ENCODE measurements around the gene AADAT. TPM values are rescaled to one million over a fixed set of nuclear protein-coding genes. Genes with fewer than 3 reads are reported as not detected.
A peak's percentile ranks its signal among the peaks of the same experiment; 100 is the strongest.

Gene AADAT
- total RNA-seq, 1 donor from 2014 or later, result 8.1 TPM

DNA sequence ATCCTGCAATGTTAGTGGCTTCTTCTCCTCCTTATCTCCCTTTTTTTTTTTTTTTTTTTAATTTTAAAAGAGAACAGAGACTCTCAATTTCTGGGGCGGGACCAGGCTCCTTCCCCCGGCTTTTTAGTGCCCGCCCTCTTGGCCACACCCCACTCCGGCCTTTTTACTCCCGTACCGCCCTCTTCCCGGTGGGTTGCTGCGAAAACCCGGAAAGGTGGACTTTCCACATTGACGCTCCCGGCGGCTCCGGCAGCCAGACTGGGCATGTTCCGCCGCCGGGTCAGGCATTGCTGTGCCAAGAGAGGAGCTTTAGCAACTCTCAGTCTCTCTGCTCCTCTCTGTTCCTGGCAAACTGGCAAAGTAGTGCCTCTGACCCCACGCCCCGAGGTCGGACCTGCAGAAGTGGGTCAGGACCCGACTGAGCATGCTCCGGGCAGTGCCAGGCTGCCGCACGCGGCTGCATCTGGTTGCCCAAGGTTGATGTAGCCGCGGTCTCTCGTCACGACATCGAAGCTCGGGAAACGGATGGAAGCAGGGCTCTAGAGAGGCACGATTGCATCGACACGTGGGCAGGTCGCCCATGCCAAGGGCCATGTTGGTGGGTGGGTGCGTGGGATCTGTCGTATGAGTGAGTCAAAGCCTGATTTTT is 62.5 kb downstream of the AADAT start:
- peak; percentile 86 for DNase-seq

DNA sequence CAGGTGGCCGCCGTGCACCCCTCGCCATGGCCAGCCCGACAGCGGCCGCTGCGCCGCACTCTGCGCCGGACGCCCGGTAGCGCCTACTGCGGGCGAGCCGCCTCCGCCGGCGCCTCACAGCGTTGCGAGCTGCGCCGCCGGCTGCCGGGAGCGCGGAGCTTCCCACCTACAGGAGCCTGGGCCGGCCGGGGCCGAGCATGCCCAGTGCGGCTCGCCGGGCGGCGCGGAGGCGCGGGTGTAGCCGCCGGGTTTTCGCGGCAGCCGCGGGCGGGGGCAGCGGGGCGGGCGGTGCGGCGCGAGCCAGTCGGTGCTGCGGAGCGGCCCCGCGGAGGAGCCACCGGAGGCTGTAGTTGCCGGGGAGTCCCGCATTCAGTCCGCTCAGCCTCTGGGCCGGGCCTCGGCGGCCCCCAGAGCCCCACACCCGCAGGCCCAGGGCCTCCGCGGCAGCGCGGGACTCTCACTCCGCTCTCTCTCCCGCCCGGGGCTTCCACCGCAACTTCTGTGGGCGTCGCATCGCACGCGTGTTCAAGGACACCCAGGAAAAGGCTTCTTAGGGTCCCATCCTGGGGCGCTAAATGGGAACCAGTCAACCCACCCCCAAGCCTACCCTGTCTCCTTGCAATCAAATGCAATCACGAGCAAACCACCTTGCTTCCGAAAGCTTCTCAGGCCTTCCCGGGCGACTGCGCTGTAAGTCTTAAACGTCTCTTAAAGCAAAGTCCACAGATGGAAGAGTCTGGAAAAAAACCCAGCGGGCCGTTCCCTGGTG is 63.3 kb downstream of the AADAT start, which contains the start of gene MFAP3L:
Gene MFAP3L, minus strand, starts transcription at position 143 of the 769 bp plus-strand sequence. CDS start 20,518 bp downstream, outside the sequence.
- peak; percentile 77 for DNase-seq

GRCh38 chr4:170025523-170026252 is 64.1 kb downstream of the AADAT start:
- DNase-seq, result no peak

DNA sequence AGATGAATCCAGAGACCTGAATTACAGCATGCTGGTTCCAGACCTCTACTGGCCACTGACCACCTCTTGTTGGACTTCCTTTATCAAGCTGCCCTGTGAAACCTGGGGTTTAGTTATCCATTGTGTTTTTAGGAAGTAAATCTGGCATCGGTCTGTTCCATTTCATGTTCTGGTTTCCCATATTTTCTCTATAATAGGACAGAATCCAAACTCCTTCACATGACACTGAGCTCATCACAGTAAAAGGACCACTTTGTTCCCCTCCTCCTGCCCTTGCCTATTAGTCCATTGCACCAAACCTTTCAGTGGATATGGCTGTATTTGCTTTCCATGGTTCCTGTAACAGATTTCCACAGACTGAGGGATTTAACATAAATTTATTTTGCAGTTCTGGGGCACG is 67.5 kb downstream of the AADAT start:
- no peak for DNase-seq

GRCh38 chr4:170017252-170017651 is 72.5 kb downstream of the AADAT start:
- no peak for DNase-seq

DNA sequence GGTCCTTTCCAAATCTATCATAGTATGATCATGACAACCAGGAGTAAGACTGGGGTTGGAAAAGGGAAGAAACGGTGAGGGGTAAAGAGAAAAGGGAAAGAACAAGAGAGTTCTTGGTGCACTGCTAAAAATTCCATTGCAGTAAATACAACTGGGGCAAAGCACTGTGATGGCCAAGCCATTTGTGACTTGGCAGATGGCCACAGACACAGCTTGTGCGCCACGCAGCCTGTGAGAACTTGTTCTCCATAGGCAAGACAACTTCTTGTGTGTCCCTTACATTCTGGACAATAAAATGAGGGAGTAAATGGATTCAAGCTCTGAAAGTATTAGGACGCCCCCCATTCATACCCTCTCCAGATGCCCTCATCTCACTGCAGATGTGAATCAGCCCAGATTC is 74.5 kb downstream of the AADAT start:
- no peak for DNase-seq

DNA sequence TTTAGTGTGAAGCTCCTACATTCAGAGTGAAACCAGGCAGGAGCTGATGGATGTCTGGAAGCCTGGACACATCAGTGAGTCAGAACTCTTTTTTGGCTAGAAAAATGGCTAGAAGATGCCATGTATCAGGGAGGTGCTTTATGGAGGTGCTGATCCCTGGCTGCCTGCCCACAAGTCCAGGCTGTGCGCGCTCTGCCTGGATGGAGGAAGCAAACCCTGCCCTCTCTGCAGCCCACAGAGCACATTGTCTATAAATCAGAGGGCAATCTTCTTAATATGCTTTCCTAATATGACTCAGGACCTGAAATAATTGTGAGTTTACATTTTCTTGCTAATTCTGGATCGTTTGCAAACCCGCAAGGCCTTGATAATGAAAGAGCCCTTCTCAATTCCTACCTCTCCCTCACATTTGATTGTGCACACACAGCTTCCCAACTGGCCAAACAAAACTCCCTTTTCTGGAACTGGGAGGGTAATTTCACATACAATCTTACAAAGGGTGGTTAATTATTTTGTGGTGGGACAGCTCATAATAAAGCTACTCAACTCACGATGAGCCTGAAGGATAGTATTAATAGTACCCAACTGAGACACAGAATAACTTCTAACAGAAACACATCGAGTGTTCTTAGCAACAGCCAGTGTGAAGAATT is 75.3 kb downstream of the AADAT start:
- DNase-seq, result no peak

DNA sequence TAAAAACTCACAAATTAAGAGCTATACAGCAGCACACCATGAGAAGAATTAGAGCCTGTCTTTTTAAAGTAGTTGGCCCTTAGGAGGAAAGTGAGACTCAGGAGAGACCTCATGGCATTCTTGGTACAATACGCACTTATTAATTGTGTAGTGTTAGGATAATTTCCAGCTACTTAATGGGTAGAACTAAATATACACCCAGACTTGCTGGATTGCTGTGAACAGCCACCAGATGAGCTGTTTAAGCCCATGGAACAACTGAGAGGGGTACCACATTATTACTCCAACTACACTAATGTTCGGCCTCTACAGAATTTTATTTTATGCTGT is 77.2 kb downstream of the AADAT start:
- DNase-seq, result no peak

DNA sequence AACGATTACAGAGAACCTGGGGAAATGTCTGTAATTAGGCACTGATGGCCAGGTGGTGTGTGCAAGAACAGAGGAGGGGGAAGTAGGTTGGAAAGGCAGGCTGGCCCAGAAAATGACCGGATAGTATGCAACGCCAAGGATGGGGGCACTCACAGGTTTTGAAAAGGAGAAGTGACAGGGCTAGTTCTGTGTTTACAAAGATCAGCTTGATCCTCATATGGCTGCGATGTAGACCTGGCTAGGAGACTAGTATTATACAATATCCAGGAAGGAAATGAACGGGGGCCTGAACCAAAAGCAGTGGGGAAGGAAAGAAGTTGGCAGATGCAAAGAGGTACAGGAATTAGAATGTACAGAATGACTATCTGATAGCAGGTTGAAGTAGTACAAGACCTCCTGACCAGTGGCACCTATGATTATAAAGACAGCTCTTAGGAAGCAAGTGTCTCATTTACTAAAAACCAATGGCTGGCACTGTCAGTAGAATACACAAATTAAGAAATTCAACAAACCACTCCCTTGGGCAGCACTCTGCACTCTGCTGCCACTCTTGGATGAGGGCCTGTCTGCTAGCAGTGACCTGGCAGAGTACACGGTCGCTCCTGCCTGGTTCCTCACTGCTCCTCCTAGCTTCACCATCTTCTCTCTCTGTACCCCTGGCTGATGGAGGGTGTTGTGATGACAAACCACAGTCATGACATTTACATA is 77.7 kb downstream of the AADAT start:
- DNase-seq, result no peak

Small RNA genes within 50 kb of the gene (small RNA-seq; reads per million reads assigned to genes)
- gene APOBEC3AP1 (ENCODE audit: low replicate concordance), result not detected

Other genes starting within 250 kb of the AADAT start
- gene MFAP3L, start 63.6 kb downstream of the AADAT start, total RNA-seq, result 10.5 TPM

Data from skin of body (tissue), 3 donors.